ENCODE results near the gene GAS2.

DNA sequence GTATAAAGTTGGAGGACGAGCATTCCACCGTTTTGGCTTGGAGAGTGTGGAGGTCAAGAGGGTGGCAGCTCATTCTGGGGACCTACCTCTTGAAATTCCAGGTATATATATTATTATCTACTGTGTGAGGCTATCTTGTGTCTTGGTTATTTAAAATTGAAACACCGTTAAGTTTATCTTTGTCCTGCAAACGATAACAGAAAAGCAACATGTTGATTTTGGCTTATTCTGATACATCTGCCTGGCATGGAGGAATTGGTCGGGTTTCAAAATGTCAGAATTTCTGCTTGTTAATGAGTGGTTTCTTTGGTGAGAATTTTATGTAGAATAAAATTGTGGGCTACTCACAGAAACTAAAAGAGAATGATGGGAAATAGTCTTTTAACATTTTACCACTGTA, 108.8 kb downstream of the GAS2 start:
- TF ChIP-seq SUZ12 (IDR thresholded peaks at IDR 0.05; ENCODE audit: extremely low read depth, insufficient read depth, insufficient read length) (no peak), YY1 (IDR thresholded peaks at IDR 0.05; ENCODE audit: insufficient read depth, insufficient read length) (no peak), ZNF274 (IDR thresholded peaks at IDR 0.05; ENCODE audit: low read depth, low read length) (no peak)
